Ascending aorta (tissue), 2 donors: ENCODE data around the gene RAB17. TPM values are rescaled to one million over a fixed set of nuclear protein-coding genes. Genes with fewer than 3 reads are reported as not detected.

ENCODE experiments used
- DNase-seq, 2 donors: peaks; one replicate each; pipeline ENCODE4 v3.0.0-alpha.2; 2019; ENCODE audit warnings: low spot score in 2 of 2
- H3K27ac ChIP-seq, 2 donors: fragments of 200-600 bp; sonication (generic); one replicate each; pipeline ENCODE4 v1.5.1; 2016 to 2017; ENCODE audit warnings: mild to moderate bottlenecking in 1 of 2
- H3K27me3 ChIP-seq: fragments of 200-600 bp; sonication (generic); one replicate; pipeline ENCODE4 v1.5.1; 2017
- H3K36me3 ChIP-seq, 2 donors: fragments of 200-600 bp; sonication (generic); one replicate each; pipeline ENCODE4 v1.5.1; 2016
- H3K4me1 ChIP-seq, 2 donors: fragments of 200-600 bp; sonication (generic); one replicate each; pipeline ENCODE4 v1.5.1; 2016 to 2017; ENCODE audit warnings: mild to moderate bottlenecking in 1 of 2
- H3K4me3 ChIP-seq, 2 donors: fragments of 200-600 bp; sonication (generic); one replicate each; pipeline ENCODE4 v1.5.1; 2016 to 2017; ENCODE audit warnings: mild to moderate bottlenecking in 1 of 2
- H3K9me3 ChIP-seq, 2 donors: fragments of 200-600 bp; sonication (generic); one replicate each; pipeline ENCODE4 v1.5.1; 2016
- CTCF ChIP-seq, 3 experiments: fragments of 200-600 bp in 2 of 3; fragments of 450-650 bp in 1 of 3; sonication (generic) in 2 of 3; IDR thresholded peaks; one replicate each; pipeline ENCODE4 v1.5.1; 2016 to 2019; ENCODE audit warnings: antibody characterized with exemption in 3 of 3, mild to moderate bottlenecking in 1 of 3, moderate library complexity in 1 of 3
- intact Hi-C: fragments of 100-400 bp; cut with DNase I; formaldehyde crosslinking; loops from one replicate; pipeline ENCODE4 v1.15.1; 2023
- total RNA-seq: library from RNA; depleted of rRNA; stranded (reverse); fragments of >200 nt; gene quantifications from one replicate; pipeline ENCODE4 v1.1.0, GENCODE V29; 2016

The RAB17 gene
- total RNA-seq, 1 donor from 2014 or later: 0.32 TPM

- intact Hi-C loops: loop anchor here (2.0 to 5.0 kb wide), 3 partner anchors 44 to 89 kb away; no protein-coding TSS in a partner anchor
- Histone ChIP-seq H3K27me3 (no peaks in the 10 kb centered on the region), H3K4me3 (no peak overlapping the region), H3K27ac (peak overlapping the region; percentile 75 to 90), H3K9me3 (no peaks in the 10 kb centered on the region), H3K36me3 (no peaks in the 10 kb centered on the region), H3K4me1 (peaks cover 17 to 35% of the 10 kb centered on the region in 2 donors)
- no peak for DNase-seq
- no peak for TF ChIP-seq CTCF (IDR thresholded peaks at IDR 0.05)
Observed at GRCh38 chr2:237603049-237603717, 12.6 kb upstream of the RAB17 start.

DNA sequence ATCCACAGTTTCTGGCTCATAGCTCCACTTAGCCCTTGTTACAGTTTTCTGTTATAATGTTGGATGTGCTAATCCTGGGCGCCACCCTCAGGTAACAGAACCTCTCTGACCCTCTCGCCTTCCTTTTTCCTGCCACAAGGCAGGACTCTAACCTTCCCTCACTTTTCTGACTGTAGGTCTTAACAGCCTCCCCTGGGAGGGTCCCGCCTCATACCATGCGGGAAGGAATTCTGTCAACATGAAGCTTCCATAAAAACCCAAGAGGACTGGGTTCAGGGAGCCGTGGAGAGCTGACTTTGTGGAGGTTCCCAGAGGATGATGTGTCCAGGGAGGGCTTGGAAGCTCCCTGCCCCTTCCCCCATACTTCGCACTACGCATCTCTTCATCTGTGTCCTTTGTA lies 11.9 kb upstream of the RAB17 start:
- Histone ChIP-seq H3K4me1 (peaks cover 17 to 35% of the 10 kb centered on the region in 2 donors), H3K4me3 (no peak overlapping the region), H3K9me3 (no peaks in the 10 kb centered on the region), H3K27me3 (no peaks in the 10 kb centered on the region), H3K36me3 (no peaks in the 10 kb centered on the region), H3K27ac (peak overlapping the region; percentile 90)
- intact Hi-C loops: loop anchor here (2.0 to 5.0 kb wide), 3 partner anchors 45 to 90 kb away; no protein-coding TSS in a partner anchor
- DNase-seq: no peak
- no peak for TF ChIP-seq CTCF (IDR thresholded peaks at IDR 0.05)

DNA sequence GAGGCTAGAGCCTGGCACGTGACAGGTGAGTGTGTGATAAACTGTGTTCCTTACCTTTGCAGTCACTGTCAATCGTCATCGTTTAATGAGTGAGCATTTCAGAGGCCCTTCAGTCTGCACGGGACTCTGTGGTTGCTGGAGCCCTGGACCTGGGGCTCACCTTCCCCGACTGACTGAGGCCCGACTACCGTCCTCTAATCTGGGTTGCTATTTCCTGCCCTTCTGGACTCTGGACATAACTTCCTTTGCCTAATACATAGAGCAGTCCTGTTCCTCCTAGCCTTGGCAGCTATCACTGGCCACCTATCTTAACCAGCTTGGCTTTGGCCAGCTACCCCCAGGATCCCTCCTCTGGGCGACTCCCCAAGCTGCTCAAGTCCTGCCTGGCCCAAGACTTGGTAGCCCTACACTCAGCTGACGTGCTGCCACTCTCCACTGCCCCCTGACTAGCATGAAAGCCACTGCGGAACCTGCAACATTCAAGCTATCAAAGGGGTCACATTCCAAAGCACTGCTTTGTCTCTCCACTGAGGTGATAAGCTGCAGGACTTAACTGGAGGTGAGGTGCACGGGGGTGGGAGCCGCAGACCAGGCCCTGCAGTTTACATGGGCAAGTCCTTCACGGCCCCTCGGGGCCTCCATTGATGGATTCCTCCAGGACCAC lies 11.1 kb upstream of the RAB17 start:
- Histone ChIP-seq H3K9me3 (no peaks in the 10 kb centered on the region), H3K27ac (peak overlapping the region; percentile 90), H3K4me3 (no peak overlapping the region), H3K27me3 (no peaks in the 10 kb centered on the region), H3K4me1 (peaks cover 17 to 35% of the 10 kb centered on the region in 2 donors), H3K36me3 (no peaks in the 10 kb centered on the region)
- no peak for DNase-seq
- TF ChIP-seq CTCF (IDR thresholded peaks at IDR 0.05): no peak
- intact Hi-C loops: loop anchor here (2.0 to 5.0 kb wide), 4 partner anchors 46 to 143 kb away; no protein-coding TSS in a partner anchor

GRCh38 chr2:237600205-237600846 lies 9.8 kb upstream of the RAB17 start:
- peak in 2 of 3 experiments; percentile 47 to 66 for TF ChIP-seq CTCF (IDR thresholded peaks at IDR 0.05)
- peak overlapping the region in 1 of 2 donors; percentile 46 for H3K4me3 ChIP-seq
- no peaks in the 10 kb centered on the region for H3K27me3 ChIP-seq
- intact Hi-C loops: loop anchor here (1.0 to 5.0 kb wide), 5 partner anchors 16 to 144 kb away; no protein-coding TSS in a partner anchor
- H3K4me1 ChIP-seq: peaks cover 17 to 40% of the 10 kb centered on the region in 2 donors
- no peaks in the 10 kb centered on the region for H3K9me3 ChIP-seq
- H3K27ac ChIP-seq: peak overlapping the region; percentile 90
- peak; percentile 53 to 92 for DNase-seq
- no peaks in the 10 kb centered on the region for H3K36me3 ChIP-seq

- Histone ChIP-seq H3K27me3 (no peaks in the 10 kb centered on the region), H3K27ac (peak overlapping the region; percentile 90), H3K9me3 (no peaks in the 10 kb centered on the region), H3K36me3 (no peaks in the 10 kb centered on the region), H3K4me1 (peaks cover 20 to 47% of the 10 kb centered on the region in 2 donors), H3K4me3 (peak overlapping the region in 1 of 2 donors; percentile 46)
- no peak for DNase-seq
- no peak for TF ChIP-seq CTCF (IDR thresholded peaks at IDR 0.05)
- intact Hi-C loops: loop anchor here (1.0 to 5.0 kb wide), 6 partner anchors 17 to 145 kb away; no protein-coding TSS in a partner anchor
Observed at GRCh38 chr2:237599465-237600110, 9.1 kb upstream of the RAB17 start.
